Bronchus fibroblast of lung (primary cell): ENCODE data around the gene TSPOAP1. TPM values are rescaled to one million over a fixed set of nuclear protein-coding genes. Genes with fewer than 3 reads are reported as not detected.

ENCODE experiments used
- total RNA-seq: library from RNA; depleted of rRNA; stranded (reverse); fragments of >200 nt; gene quantifications from 2 replicates; pipeline ENCODE4 v1.2.3, GENCODE V29; 2015

TSPOAP1 gene, protein sequence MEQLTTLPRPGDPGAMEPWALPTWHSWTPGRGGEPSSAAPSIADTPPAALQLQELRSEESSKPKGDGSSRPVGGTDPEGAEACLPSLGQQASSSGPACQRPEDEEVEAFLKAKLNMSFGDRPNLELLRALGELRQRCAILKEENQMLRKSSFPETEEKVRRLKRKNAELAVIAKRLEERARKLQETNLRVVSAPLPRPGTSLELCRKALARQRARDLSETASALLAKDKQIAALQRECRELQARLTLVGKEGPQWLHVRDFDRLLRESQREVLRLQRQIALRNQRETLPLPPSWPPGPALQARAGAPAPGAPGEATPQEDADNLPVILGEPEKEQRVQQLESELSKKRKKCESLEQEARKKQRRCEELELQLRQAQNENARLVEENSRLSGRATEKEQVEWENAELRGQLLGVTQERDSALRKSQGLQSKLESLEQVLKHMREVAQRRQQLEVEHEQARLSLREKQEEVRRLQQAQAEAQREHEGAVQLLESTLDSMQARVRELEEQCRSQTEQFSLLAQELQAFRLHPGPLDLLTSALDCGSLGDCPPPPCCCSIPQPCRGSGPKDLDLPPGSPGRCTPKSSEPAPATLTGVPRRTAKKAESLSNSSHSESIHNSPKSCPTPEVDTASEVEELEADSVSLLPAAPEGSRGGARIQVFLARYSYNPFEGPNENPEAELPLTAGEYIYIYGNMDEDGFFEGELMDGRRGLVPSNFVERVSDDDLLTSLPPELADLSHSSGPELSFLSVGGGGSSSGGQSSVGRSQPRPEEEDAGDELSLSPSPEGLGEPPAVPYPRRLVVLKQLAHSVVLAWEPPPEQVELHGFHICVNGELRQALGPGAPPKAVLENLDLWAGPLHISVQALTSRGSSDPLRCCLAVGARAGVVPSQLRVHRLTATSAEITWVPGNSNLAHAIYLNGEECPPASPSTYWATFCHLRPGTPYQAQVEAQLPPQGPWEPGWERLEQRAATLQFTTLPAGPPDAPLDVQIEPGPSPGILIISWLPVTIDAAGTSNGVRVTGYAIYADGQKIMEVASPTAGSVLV (N-terminal part only)
- 0.34 and 2.7 TPM in 2 replicates for total RNA-seq

DNA sequence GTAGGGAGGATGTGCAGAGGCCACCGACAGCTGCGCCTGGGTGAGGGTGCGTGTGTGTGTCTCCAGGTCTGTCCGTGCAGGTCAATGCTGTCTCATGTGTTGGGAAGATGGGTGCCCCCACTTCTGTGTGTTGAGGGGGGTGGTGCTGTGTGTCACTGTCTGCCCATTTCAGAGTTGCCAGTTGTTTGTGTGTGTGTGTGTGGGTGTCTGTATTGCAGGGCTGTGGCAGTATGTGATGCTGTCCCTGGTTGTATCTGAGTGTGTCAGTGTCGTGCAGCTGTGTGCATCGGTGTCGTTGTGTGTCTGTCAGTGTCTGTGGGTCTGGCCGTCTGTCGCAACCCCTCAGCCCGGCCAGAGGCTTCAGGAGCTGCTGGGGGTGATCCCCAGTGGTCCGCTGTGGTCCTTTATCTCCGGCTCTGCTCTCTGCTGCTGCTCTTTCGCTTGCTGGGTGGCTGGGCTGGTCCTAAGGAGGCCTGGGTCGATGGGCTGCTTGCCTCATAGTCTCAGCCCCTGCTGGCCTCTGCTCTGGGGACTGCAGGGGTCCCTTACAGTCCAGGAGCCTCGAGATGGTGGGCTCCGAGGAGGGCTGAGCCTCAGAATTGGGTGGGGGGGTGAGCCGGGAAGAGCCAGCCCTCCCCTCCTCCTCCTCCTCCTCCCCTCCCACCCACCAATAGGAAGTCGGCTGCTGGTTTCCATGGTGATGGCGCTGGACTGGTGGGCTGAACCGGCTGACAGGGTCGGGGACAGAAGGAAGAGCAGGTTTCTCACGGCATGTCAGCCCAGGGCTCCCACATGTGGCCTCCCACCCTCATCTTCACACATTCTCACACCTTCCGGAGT, at the start of gene TSPOAP1:
TSPOAP1 (minus strand) TSS at position 601 of the 840 bp plus-strand sequence. CDS start 875 bp downstream, outside the sequence.

DNA sequence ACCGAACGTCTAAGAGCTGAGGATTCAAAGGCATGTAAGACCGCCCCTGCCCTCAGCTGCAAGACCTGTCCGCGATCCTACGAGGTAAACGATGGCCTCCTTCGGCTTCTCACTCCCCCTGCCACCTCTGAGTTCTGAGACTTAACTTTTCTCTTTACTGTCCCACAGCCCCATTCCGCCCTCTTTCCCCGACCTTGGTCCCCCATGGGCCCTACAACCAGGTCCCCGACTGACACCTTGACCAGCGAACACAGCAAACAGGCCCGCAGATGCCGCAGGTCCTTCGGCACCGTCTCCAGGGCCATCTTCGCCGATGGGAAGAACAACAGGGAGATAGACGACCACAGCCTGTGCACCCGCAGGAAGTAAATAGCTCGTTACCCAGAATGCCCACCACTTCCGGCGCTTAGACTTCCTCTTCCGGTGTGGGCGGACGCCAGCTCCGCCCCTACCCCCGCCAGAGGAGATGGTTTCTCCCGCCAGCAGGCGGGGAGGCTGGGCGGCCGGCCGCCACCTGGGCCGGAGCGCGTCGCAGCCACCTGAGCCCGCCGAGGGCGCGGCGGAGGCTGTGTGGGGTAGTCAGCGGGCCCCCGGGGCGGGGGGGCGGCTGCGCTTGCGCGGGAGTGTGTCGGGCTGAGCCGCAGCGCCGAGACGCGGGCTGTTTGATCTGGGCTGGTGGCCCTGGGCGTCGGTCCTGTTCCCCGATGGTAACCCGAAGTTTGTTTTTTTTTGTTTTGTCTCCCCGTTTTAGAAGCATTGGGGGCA, 23.4 kb upstream of the TSPOAP1 start, which contains the start of gene SUPT4H1:
SUPT4H1 (minus strand) TSS at position 371 of the 765 bp plus-strand sequence; CDS start at position 305, 66 bp downstream.

DNA sequence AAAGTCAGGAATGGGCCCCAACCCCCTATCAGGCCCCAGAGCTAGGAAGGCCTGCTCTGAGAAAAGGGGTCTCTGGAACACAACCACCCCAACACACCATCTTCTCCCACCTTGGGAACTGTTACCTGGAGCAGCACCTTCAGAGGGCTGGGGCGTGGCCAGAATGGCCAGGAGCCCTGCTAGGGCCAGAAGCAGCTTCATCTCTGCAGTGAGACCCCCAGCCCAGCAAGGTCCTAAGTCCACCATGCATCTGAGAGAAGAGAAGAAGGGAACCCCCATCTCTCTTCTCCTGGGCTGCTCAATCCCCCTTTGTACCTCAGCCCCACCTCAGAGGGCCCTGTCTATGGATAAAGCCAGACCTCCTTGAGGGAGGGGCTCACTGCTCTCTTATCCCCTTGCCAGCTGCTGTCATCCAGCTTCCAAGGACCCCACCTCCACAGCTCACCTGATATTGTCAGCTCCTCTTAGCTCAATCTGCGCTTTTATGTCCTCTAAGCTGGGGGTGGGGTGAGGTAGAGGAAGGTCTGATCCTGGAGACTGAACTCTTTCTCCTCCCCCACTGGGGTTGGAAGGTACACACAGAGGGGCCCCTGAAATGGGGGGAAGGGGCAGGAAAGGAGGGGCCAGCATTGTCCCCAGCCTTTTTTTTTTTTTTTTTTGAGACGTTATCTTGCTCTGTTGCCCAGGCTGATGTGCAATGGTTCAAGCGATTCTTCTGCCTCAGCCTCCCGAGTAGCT, 47.9 kb downstream of the TSPOAP1 start, which contains the start of gene MPO:
MPO (minus strand) TSS at position 456 of the 738 bp plus-strand sequence; CDS start at position 279, 177 bp downstream.

Other genes starting within 250 kb of the TSPOAP1 start
- gene DYNLL2, start 245.4 kb downstream of the TSPOAP1 start, total RNA-seq, result 11.4 and 11.6 TPM in 2 replicates
- not detected in 2 replicates for gene OR4D1, start 180.4 kb downstream of the TSPOAP1 start, total RNA-seq
- not detected in 2 replicates for gene OR4D2, start 161.8 kb downstream of the TSPOAP1 start, total RNA-seq
- gene EPX, start 136.1 kb downstream of the TSPOAP1 start, total RNA-seq, result not detected in 2 replicates
- gene MKS1, start 109.5 kb downstream of the TSPOAP1 start, total RNA-seq, result 11.9 and 16.5 TPM in 2 replicates
- not detected in 2 replicates for gene LPO, start 90.2 kb downstream of the TSPOAP1 start, total RNA-seq
- under 0.01 TPM in 1 of 2 replicates, not detected in the other for gene MPO, start 47.9 kb downstream of the TSPOAP1 start, total RNA-seq
- 55.8 and 72.2 TPM in 2 replicates for gene SUPT4H1, start 23.4 kb upstream of the TSPOAP1 start, total RNA-seq
- gene RNF43, start 88.7 kb upstream of the TSPOAP1 start, total RNA-seq, result under 0.01 TPM in 1 of 2 replicates, not detected in the other
- gene HSF5, start 159.6 kb upstream of the TSPOAP1 start, total RNA-seq, result under 0.01 and 0.34 TPM in 2 replicates
- 38.7 and 49.3 TPM in 2 replicates for gene MTMR4, start 185.8 kb upstream of the TSPOAP1 start, total RNA-seq